MCF 10A (cell line): ENCODE data around the gene CKMT1B. TPM values are rescaled to one million over a fixed set of nuclear protein-coding genes. Genes with fewer than 3 reads are reported as not detected.
"Not testable (repeated sequence)": the region's sequence is repeated elsewhere in the genome, so short reads cannot be mapped to it uniquely, and the experiment has no call there.

ENCODE experiments used
- BruUV-seq: library from RNA; stranded (reverse); fragments of 400-500 nt; replicated peaks from 2 replicates; lab custom pipeline; 2021; lab: Mats Ljungman, UMichigan
- CTCF ChIA-PET: fragments of 300-600 bp; sonication (Branson Sonifier 250); formaldehyde crosslinking; extraction: SDS; loops from one replicate; lab custom pipeline; 2021; ENCODE audit warnings: antibody characterized with exemption, inconsistent platforms; lab: Yijun Ruan, JAX
- POLR2A ChIA-PET: fragments of 300-600, 350-650 bp; sonication (Branson Sonifier 250); formaldehyde crosslinking; extraction: SDS; loops from one replicate; lab custom pipeline; 2020; ENCODE audit warnings: antibody characterized with exemption, inconsistent platforms; lab: Yijun Ruan, JAX
- DNase-seq: peaks from one replicate; pipeline ENCODE4 v3.0.0-alpha.2; 2018; ENCODE audit not compliant: unreplicated experiment
- H3K27ac Mint-ChIP-seq: one replicate; pipeline ENCODE4 v1.8.0; 2022; ENCODE audit warnings: mild to moderate bottlenecking, low read depth, mixed read lengths; ENCODE audit not compliant: unreplicated experiment
- H3K27me3 Mint-ChIP-seq: one replicate; pipeline ENCODE4 v1.8.0; 2022; ENCODE audit warnings: mixed read lengths; ENCODE audit not compliant: insufficient read depth, unreplicated experiment
- H3K36me3 Mint-ChIP-seq: one replicate; pipeline ENCODE4 v1.8.0; 2022; ENCODE audit warnings: mild to moderate bottlenecking, moderate library complexity, mixed read lengths; ENCODE audit not compliant: insufficient read depth, unreplicated experiment
- H3K4me1 Mint-ChIP-seq: one replicate; pipeline ENCODE4 v1.8.0; 2022; ENCODE audit warnings: mixed read lengths; ENCODE audit not compliant: insufficient read depth, unreplicated experiment
- H3K4me3 Mint-ChIP-seq: one replicate; pipeline ENCODE4 v1.8.0; 2022; ENCODE audit warnings: mild to moderate bottlenecking, moderate library complexity, mixed read lengths; ENCODE audit not compliant: unreplicated experiment
- H3K9me3 Mint-ChIP-seq: one replicate; pipeline ENCODE4 v1.8.0; 2022; ENCODE audit warnings: mixed read lengths; ENCODE audit not compliant: unreplicated experiment
- CTCF ChIP-seq: fragments of 200-600 bp; IDR thresholded peaks from one replicate; pipeline ENCODE4 v1.8.0; 2022; ENCODE audit warnings: antibody characterized with exemption, mild to moderate bottlenecking; ENCODE audit not compliant: unreplicated experiment
- intact Hi-C: fragments of 100-400 bp; cut with micrococcal nuclease; formaldehyde crosslinking; loops from 2 replicates; pipeline ENCODE4 v1.14.1; 2022
- total RNA-seq: library from RNA; stranded (reverse); gene quantifications from 2 replicates; pipeline ENCODE4 v1.2.3, GENCODE V29; 2022

The CKMT1B gene
- total RNA-seq, 1 experiment from 2014 or later, result 19.0 TPM

- POLR2A ChIA-PET, result no interaction called here
- Mint-ChIP-seq H3K4me3 (no peak overlapping the region), H3K27me3 (peaks cover 6% of the 10 kb centered on the region), H3K36me3 (no peaks in the 10 kb centered on the region), H3K27ac (no peak overlapping the region), H3K4me1 (no peaks in the 10 kb centered on the region), H3K9me3 (no peaks in the 10 kb centered on the region)
- DNase-seq, result no peak
- intact Hi-C loops, result no loop called here
- CTCF ChIA-PET, result no interaction called here
- TF ChIP-seq CTCF, result no peak
- no TSS peak for BruUV-seq
These were observed 31.3 kb downstream of the CKMT1B start for GRCh38 chr15:43625106-43625505.

GRCh38 chr15:43626937-43627336, 33.1 kb downstream of the CKMT1B start:
- H3K27ac Mint-ChIP-seq, intact Hi-C loops, BruUV-seq, H3K4me1 Mint-ChIP-seq, H3K27me3 Mint-ChIP-seq, POLR2A ChIA-PET, CTCF ChIA-PET, DNase-seq, H3K36me3 Mint-ChIP-seq, H3K4me3 Mint-ChIP-seq, H3K9me3 Mint-ChIP-seq: not testable (repeated sequence)

GRCh38 chr15:43638464-43639204, 44.8 kb downstream of the CKMT1B start:
- H3K27me3 Mint-ChIP-seq, POLR2A ChIA-PET, H3K4me1 Mint-ChIP-seq, DNase-seq, H3K27ac Mint-ChIP-seq, H3K36me3 Mint-ChIP-seq, H3K9me3 Mint-ChIP-seq, H3K4me3 Mint-ChIP-seq, BruUV-seq, intact Hi-C loops, CTCF ChIA-PET: not testable (repeated sequence)

Other genes starting within 250 kb of the CKMT1B start
- gene ZSCAN29, start 223.0 kb upstream of the CKMT1B start, total RNA-seq, result 38.7 and 38.9 TPM in 2 replicates
- 23.3 and 31.4 TPM in 2 replicates for gene TUBGCP4, start 222.9 kb upstream of the CKMT1B start, total RNA-seq
- gene TP53BP1, start 100.9 kb upstream of the CKMT1B start, total RNA-seq, result 38.8 and 53.5 TPM in 2 replicates
- 0.09 and 0.17 TPM in 2 replicates for gene MAP1A, start 76.4 kb upstream of the CKMT1B start, total RNA-seq
- gene PPIP5K1, start 3.8 kb upstream of the CKMT1B start, total RNA-seq, result 56.8 and 64.0 TPM in 2 replicates
- 0.98 and 1.0 TPM in 2 replicates for gene STRC, start 24.8 kb downstream of the CKMT1B start, total RNA-seq
- gene CATSPER2, start 54.8 kb downstream of the CKMT1B start, total RNA-seq, result 7.0 and 7.5 TPM in 2 replicates
- gene CKMT1A, start 99.8 kb downstream of the CKMT1B start, total RNA-seq, result 11.4 and 27.5 TPM in 2 replicates
- 630 and 765 TPM in 2 replicates for gene PDIA3, start 152.4 kb downstream of the CKMT1B start, total RNA-seq
- gene ELL3, start 182.9 kb downstream of the CKMT1B start, total RNA-seq, result 0.61 and 0.86 TPM in 2 replicates
- gene SERF2, start 198.3 kb downstream of the CKMT1B start, total RNA-seq, result 697 and 717 TPM in 2 replicates
- 0.20 TPM in 1 of 2 replicates, not detected in the other for gene SERINC4, start 206.2 kb downstream of the CKMT1B start, total RNA-seq
- gene HYPK, start 206.6 kb downstream of the CKMT1B start, total RNA-seq, result 31.1 and 34.5 TPM in 2 replicates
- 23.0 and 26.5 TPM in 2 replicates for gene MFAP1, start 230.7 kb downstream of the CKMT1B start, total RNA-seq
- 3.0 and 6.9 TPM in 2 replicates for gene WDR76, start 233.0 kb downstream of the CKMT1B start, total RNA-seq